IMR-90 (cell line): ENCODE data around the gene RNF223. TPM values are rescaled to one million over a fixed set of nuclear protein-coding genes. Genes with fewer than 3 reads are reported as not detected.

Source experiments
- BHLHE40 ChIP-seq: fragments of 150-350 bp; IDR thresholded peaks from 2 replicates; pipeline ENCODE4 v1.6.1; 2016; ENCODE audit warnings: mild to moderate bottlenecking, low read depth, low read length
- CTCF ChIP-seq: conservative IDR thresholded peaks from 2 replicates; pipeline ENCODE4 v1.5.1; 2012; ENCODE audit warnings: mild to moderate bottlenecking, low read depth, low read length, improper control_type of control experiment
- polyA plus RNA-seq, 3 experiments: library from polyadenylated mRNA; depleted of rRNA; stranded (reverse); fragments of >200 nt; gene quantifications; 2 replicates each; pipeline ENCODE4 v1.2.3, GENCODE V29; 2012; ENCODE audit warnings: low replicate concordance in 1 of 3
- total RNA-seq: library from RNA; depleted of rRNA; stranded (reverse); fragments of >200 nt; gene quantifications from 2 replicates; pipeline ENCODE4 v1.2.3, GENCODE V29; 2012

Gene RNF223
- total and polyA plus RNA-seq, 2 of the 4 experiments (the other 2 are of a cell fraction) = not detected

DNA sequence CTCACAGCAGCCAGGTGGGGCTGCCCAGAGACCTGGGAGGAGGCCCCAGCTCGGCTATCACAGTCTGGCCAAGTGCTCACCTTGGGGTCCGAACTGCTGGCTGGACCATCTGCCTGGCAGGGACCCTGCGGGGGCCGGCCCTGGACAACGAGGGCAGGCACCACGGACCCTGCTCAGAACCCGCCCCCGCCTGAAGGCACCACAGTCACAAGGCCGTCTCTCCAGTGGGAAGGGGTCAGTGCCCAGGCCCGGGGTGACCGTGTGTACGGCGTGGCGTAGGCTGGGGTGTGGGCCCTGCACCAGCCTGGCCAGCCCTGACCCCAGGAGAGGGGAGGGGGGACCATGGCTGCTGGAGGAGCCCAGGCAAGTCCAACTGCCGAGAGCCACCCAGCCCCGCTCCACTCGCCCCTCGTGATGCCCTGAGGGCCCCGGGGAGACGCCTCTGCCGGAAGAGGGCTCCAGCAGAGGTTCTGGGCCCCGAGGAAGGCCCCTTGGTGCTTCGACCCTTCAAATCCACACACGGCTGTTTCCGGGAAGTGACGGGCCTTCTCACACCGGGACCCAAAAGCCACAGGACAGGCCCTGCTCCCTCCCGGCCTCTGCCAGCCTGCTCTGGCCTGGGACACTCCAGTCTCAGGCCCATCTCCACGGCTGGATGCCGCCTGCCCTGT lies 11.2 kb upstream of the RNF223 start (continued):
- TF ChIP-seq CTCF = no peak
- TF ChIP-seq BHLHE40 = no peak
